ENCODE results near the gene AS3MT.

DNA sequence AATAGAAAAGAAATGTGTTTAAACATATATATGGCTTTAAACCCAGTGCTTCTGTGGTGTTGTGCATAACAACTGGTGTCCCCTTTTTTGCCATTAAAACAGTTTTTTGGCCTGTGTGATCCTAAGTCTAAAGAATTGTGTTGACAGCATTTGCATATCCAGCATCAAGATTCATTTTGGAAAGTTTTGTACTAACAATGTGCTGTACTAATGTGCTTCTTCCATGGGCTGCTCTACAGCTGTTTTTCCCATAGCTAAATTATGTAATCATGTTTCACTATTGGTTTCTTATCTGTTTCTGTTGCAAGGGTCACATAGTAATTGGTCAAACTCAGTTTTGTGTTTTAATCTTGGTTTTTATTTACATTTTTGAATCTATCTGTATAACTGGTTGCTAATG is 54.3 kb downstream of the AS3MT start:
- no peak for TF ChIP-seq POLR2A (IDR thresholded peaks at IDR 0.05)
- TF ChIP-seq, protein P1, sequence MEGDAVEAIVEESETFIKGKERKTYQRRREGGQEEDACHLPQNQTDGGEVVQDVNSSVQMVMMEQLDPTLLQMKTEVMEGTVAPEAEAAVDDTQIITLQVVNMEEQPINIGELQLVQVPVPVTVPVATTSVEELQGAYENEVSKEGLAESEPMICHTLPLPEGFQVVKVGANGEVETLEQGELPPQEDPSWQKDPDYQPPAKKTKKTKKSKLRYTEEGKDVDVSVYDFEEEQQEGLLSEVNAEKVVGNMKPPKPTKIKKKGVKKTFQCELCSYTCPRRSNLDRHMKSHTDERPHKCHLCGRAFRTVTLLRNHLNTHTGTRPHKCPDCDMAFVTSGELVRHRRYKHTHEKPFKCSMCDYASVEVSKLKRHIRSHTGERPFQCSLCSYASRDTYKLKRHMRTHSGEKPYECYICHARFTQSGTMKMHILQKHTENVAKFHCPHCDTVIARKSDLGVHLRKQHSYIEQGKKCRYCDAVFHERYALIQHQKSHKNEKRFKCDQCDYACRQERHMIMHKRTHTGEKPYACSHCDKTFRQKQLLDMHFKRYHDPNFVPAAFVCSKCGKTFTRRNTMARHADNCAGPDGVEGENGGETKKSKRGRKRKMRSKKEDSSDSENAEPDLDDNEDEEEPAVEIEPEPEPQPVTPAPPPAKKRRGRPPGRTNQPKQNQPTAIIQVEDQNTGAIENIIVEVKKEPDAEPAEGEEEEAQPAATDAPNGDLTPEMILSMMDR (IDR thresholded peaks at IDR 0.05), result no peak
- TF ChIP-seq POLR2AphosphoS5 (IDR thresholded peaks at IDR 0.05), result no peak
- no peak for TF ChIP-seq EP300 (IDR thresholded peaks at IDR 0.05)

All from gastroesophageal sphincter (tissue), 3 donors.